GF-D8 (cell line): ENCODE results near the gene DDA1.
"Not testable (repeated sequence)": the region's sequence is repeated elsewhere in the genome, so short reads cannot be mapped to it uniquely, and the experiment has no call there.

Source experiments
- DNase-seq: peaks from one replicate; lab custom pipeline; 2025; lab: John Stamatoyannopoulos, UW

DDA1 gene

GRCh38 chr19:17289489-17289888 is 19.9 kb upstream of the DDA1 start:
- no peak for DNase-seq

GRCh38 chr19:17292301-17293074 is 16.9 kb upstream of the DDA1 start:
- peak; percentile 49 for DNase-seq

- DNase-seq = no peak
Measured at GRCh38 chr19:17293605-17294004, 15.8 kb upstream of the DDA1 start.

DNA sequence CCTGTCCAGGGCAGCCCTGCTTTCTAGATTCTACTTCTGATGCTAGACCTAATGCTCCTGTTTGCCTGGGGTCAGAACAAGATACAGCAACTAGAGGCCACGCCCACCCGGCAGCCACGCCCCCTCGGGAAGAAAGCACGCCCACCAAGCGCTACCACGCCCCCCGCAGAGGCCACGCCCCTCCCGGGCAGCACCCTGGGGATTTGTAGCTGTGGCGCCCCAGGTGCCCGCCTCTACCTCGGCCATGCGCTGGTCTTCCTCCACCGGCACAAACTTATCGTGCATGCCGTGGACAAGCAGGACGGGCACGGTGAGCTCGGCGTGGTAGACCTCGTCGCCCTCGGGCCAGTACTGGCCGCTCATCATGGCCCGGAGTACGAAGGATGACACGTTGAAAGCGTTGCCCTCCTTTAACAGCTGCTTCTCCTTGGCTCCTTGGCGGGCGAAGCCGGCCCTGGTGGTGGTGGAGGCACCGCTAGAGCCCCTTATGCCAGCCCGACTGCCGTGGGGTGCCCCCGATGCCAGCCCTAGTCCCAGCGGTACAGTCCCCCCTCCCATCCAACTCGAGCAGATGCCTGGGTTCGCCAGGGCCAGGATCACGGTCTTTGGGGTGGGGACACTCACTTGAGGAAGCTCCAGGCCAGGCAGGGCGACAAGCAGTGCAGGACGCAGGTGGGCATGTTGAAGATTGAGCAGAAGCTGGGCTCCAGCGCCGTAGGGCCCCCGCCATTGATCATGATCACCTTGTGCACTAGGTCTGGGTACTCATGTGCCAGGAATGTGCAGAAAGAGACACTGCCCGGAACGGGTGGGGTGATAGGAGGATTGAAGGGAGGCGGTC is 15.1 kb upstream of the DDA1 start:
- no peak for DNase-seq

- not testable (repeated sequence) for DNase-seq
Measured at GRCh38 chr19:17295551-17295950, 13.8 kb upstream of the DDA1 start.

DNA sequence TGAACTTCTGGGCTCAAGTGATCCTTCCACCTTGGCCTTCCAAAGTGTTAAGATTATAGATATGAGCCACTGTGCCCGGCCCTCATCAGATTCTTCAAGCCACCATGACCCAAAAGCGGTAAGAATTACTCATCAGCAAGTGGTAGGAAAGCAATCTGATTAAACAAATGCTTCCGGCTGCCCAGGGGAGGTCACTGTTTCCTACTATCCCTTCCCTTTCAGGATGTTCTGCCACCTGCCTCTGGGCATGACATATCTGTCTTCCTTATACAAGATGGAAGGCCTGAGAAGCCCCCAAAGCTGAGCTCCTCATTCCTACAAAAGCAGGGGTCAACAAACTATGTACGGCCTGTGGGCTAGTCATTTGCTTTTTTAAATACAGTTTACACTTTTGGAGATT is 13.1 kb upstream of the DDA1 start:
- DNase-seq = no peak

GRCh38 chr19:17296976-17297375 is 12.4 kb upstream of the DDA1 start:
- no peak for DNase-seq

- DNase-seq = no peak
Measured at GRCh38 chr19:17300992-17301619, 8.3 kb upstream of the DDA1 start.

- no peak for DNase-seq
Measured at GRCh38 chr19:17302391-17303166, 6.8 kb upstream of the DDA1 start.

- peak; percentile 55 for DNase-seq
Measured at GRCh38 chr19:17303167-17303939, 6.0 kb upstream of the DDA1 start, which contains the start of gene ABHD8. ABHD8 (minus strand) TSS chr19:17303425; CDS start chr19:17301616, 1,809 bp downstream.

- DNase-seq = no peak
Measured at GRCh38 chr19:17303940-17304267, 5.5 kb upstream of the DDA1 start.

DNA sequence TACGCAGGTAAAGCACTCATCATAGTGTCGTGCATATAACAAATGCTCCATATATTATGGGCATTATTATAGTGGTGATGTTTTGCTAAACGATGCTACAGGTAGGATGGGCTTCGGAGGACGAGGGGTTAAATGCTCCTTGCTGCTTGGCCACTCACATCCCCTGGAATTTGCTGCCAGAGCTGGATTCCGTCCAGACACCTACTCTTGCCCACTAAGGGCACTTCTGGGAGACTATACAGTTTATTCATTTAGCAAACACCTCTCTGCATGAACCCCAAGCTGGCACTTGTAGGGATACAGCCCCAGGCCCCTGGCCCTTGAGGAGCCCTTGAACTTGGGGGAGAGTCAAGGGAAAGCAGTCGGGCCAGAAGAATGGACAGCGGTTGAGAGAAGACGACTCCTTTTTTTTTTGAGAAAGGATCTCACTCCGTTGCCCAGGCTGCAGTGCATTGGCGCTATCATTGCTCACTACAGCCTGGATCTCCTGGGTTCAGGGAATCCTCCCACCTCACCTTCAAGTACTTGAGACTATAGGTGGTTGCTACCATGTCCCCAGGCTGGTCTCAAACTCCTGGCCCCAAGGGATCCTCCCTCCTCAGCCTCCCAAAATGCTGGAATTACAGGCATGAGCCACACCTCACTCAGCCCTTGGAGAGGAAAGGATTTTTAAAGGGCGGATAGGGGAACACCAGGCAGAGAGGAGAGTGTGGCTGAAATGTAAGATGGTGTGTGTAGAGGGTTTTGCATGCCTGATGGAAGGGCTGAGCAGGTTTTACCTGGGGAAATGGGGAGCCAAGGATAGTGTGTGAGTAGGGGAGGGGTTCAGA is 4.8 kb upstream of the DDA1 start:
- no peak for DNase-seq

DNA sequence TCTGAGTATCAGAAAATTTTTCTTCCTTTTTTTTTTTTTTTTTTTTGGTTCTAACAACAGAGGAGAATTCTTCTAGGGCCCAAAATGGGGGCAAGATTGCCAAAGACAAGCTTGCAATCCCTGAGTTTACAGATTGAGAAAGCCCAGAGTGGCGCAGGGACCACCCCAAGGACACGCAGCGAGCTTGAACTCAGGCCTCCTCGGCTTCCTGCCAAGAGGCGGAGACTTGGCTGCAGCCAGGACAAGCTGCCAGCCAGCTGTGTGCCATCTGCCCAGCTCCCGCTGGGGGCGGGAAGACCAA is 4.2 kb upstream of the DDA1 start:
- no peak for DNase-seq

DNA sequence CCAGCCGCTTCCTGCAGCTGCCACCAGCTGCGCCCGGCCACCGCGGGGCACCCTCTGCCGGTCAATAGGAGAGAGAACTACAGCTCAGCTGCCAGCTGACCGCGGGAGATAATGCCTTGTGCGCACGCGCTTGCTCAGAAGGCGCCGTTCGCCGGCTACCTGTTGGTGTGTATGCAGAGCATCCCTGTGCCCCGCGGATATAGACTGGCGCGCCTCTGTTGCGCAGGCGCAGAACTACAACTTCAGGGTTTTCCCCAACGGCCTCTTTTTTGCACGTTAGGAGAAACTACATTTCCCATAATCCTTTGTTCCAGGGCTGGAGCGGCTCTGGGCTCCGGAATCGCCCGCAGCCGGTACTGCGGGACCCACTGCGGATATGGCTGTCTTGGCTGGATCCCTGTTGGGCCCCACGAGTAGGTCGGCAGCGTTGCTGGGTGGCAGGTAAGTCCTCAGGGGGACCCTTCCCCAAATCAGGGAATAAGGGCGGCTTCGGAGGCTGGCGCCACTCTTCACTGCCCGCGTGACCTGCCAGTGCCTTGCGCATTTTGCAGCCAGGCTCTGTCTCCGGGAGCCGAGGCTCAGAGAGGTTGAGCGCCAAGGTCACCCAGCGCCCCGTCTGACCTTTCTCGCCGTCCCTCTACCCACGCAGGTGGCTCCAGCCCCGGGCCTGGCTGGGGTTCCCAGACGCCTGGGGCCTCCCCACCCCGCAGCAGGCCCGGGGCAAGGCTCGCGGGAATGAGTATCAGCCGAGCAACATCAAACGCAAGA is 3.7 kb upstream of the DDA1 start, which contains the start of gene MRPL34:
Gene MRPL34, plus strand, starts transcription at position 356 of the 768 bp plus-strand sequence. Its CDS starts 21 bp downstream, at position 377.
- peak; percentile 99 for DNase-seq

GRCh38 chr19:17306285-17306714 is 3.1 kb upstream of the DDA1 start:
- no peak for DNase-seq

GRCh38 chr19:17307876-17308377 is 1.4 kb upstream of the DDA1 start:
- DNase-seq = no peak

GRCh38 chr19:17309965-17310461 is 650 bp downstream of the DDA1 start:
- no peak for DNase-seq

DNA sequence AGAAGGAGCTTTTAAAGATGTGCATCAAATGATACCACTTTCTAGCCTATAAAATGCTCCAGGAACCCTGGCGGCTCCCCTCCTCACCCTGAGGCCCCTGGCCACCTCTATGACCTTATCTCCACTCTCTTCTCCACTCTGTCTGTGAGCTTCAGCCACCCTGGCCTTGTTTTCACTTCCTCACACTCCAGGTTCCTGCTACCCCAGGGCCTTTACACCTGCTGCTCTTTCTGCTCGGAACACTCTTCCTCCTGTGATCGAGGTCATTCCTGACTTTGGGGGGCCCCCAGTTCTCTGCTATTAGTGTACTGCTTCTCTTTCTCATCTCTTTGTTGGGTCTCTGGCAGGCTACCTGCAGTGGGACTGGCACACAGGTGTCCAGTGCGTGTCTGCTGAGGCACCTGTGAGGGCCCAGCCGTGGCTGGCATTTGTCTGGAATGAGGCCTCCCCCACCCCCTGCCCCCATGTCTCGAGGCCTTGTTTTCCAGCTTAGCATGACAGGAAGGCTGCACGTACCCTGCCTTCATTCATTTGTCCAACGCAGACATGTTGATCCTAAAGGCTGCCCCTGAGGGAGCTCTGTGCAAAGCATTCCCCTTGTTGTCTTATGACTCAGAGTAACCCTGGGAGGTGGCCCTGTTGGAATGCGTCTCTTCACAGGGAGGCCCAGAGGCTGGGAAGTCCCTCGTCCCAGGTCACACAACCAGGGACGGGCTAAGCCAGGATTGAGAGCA is 2.3 kb downstream of the DDA1 start:
- DNase-seq = no peak
